Endodermal cell (in vitro differentiated cells): Measurements from ENCODE around the gene FRRS1. TPM values are rescaled to one million over a fixed set of nuclear protein-coding genes. Genes with fewer than 3 reads are reported as not detected.

ENCODE experiments used
- DNase-seq: peaks from one replicate; pipeline ENCODE4 v3.0.0-alpha.2; 2017
- H3K27ac ChIP-seq: 2 replicates; pipeline ENCODE4 v1.5.1; 2013; ENCODE audit warnings: mild to moderate bottlenecking, low read depth, low read length, moderate library complexity
- H3K27me3 ChIP-seq: 2 replicates; pipeline ENCODE4 v1.6.1; 2013; ENCODE audit warnings: mild to moderate bottlenecking, low read length, moderate library complexity; ENCODE audit not compliant: insufficient read depth, control insufficient read depth, poor library complexity, severe bottlenecking
- H3K36me3 ChIP-seq: 2 replicates; pipeline ENCODE4 v1.7.0; 2013; ENCODE audit warnings: mild to moderate bottlenecking, low read length, moderate library complexity; ENCODE audit not compliant: control insufficient read depth, insufficient read depth
- H3K4me1 ChIP-seq: one replicate; pipeline ENCODE4 v1.7.0; 2013; ENCODE audit warnings: low read length; ENCODE audit not compliant: control insufficient read depth, insufficient read depth
- H3K4me3 ChIP-seq: 2 replicates; pipeline ENCODE4 v1.5.1; 2013; ENCODE audit warnings: mild to moderate bottlenecking, low read length, moderate library complexity
- H3K9ac ChIP-seq: 2 replicates; pipeline ENCODE4 v1.6.1; 2013; ENCODE audit warnings: mild to moderate bottlenecking, low read length, moderate library complexity; ENCODE audit not compliant: poor library complexity, severe bottlenecking; ENCODE audit errors: extremely low read depth
- H3K9me3 ChIP-seq: 2 replicates; pipeline ENCODE4 v1.6.1; 2013; ENCODE audit warnings: mild to moderate bottlenecking, low read length, moderate library complexity; ENCODE audit not compliant: control insufficient read depth
- H3K27ac Mint-ChIP-seq: 2 replicates; pipeline ENCODE4 v1.8.0; 2020; ENCODE audit warnings: mixed read lengths
- H3K27me3 Mint-ChIP-seq: 2 replicates; pipeline ENCODE4 v1.8.0; 2021; ENCODE audit warnings: mild to moderate bottlenecking, mixed read lengths; ENCODE audit not compliant: insufficient read depth
- H3K36me3 Mint-ChIP-seq: 2 replicates; pipeline ENCODE4 v1.8.0; 2020; ENCODE audit warnings: low read depth, mixed read lengths
- H3K4me1 Mint-ChIP-seq: 2 replicates; pipeline ENCODE4 v1.8.0; 2020; ENCODE audit warnings: mixed read lengths
- H3K4me3 Mint-ChIP-seq: 2 replicates; pipeline ENCODE4 v1.8.0; 2020; ENCODE audit warnings: mild to moderate bottlenecking, moderate library complexity, mixed read lengths
- H3K9me3 Mint-ChIP-seq: 2 replicates; pipeline ENCODE4 v1.8.0; 2020; ENCODE audit warnings: mild to moderate bottlenecking, mixed read lengths
- WGBS, 2 experiments: methylation state at CpG; one replicate each; pipeline versions ENCODE4 v1.1.5 to v1.1.7; 2013; ENCODE audit warnings: missing lambda C conversion rate in 2 of 2, mixed read lengths in 1 of 2; ENCODE audit not compliant: insufficient coverage in 1 of 2, insufficient read length in 1 of 2; 5-methylcytosine and 5-hydroxymethylcytosine counted together
- total RNA-seq, 2 donors: library from RNA; stranded (reverse); fragmentation: NEBNext Ultra II Directional in 1 of 2; extraction: Animal tissue kit (Norgen Biotek cat#: 25700) in 1 of 2; gene quantifications; 2 replicates in 1 of 2; 3 replicates in 1 of 2; pipeline ENCODE4 v1.2.1, GENCODE V29; 2021
- TF ChIP-seq, protein P1 (sequence below): fragments of 200-600 bp; sonication (generic); conservative IDR thresholded peaks from 2 replicates; pipeline ENCODE4 v1.5.0; 2021; ENCODE audit warnings: antibody characterized with exemption, mild to moderate bottlenecking

FRRS1 gene
- total RNA-seq, 2 donors from 2014 or later = 9.9 to 24.4 TPM

DNA sequence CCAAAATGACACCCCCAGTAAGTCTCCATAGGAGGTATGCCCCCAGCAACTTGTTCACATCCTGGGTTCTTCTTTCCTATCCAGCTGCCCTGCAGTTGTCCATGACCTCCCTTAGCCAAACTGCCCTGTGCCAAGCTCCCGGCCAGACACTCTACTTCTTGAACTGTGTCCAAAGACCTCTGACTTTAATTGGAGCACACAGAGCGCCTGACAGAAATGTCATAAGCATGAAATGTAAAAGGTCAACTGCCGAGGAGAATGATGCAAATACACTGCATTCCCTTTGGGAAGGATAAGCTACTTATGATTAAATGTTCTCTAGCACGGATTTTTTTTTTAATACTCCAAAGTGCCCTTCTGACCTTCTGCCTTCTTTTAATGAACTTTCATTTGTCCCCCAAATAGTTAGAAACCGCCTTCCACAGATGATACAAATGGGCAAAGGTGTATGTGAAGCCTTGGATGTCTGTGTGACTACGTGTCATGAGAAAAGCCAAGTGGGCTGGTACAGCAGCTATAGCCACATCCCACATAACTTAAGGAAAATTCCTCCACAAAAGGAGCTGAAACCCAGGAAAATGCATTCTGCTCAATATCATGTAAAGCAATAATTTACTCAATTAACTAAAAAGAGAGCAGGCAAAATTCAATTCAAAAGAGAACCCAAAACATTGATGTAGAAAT, 93.8 kb downstream of the FRRS1 start:
- WGBS, 2 experiments = 84 to 92% methylated on average over 4 to 6 of the region's 6 CpGs
- Histone ChIP-seq H3K27ac (no peak overlapping the region), H3K4me3 (no peak overlapping the region), H3K4me1 (no peaks in the 10 kb centered on the region), H3K9ac (no peak overlapping the region), H3K9me3 (no peaks in the 10 kb centered on the region), H3K27me3 (peaks cover 63% of the 10 kb centered on the region), H3K36me3 (no peaks in the 10 kb centered on the region)
- no peaks in the 10 kb centered on the region for H3K9me3 Mint-ChIP-seq
- H3K27me3 Mint-ChIP-seq = peaks cover 18% of the 10 kb centered on the region
- H3K4me1 Mint-ChIP-seq = peaks cover 15% of the 10 kb centered on the region
- H3K4me3 Mint-ChIP-seq = no peak overlapping the region
- no peaks in the 10 kb centered on the region for H3K36me3 Mint-ChIP-seq
- TF ChIP-seq, protein P1, sequence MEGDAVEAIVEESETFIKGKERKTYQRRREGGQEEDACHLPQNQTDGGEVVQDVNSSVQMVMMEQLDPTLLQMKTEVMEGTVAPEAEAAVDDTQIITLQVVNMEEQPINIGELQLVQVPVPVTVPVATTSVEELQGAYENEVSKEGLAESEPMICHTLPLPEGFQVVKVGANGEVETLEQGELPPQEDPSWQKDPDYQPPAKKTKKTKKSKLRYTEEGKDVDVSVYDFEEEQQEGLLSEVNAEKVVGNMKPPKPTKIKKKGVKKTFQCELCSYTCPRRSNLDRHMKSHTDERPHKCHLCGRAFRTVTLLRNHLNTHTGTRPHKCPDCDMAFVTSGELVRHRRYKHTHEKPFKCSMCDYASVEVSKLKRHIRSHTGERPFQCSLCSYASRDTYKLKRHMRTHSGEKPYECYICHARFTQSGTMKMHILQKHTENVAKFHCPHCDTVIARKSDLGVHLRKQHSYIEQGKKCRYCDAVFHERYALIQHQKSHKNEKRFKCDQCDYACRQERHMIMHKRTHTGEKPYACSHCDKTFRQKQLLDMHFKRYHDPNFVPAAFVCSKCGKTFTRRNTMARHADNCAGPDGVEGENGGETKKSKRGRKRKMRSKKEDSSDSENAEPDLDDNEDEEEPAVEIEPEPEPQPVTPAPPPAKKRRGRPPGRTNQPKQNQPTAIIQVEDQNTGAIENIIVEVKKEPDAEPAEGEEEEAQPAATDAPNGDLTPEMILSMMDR = no peak
- H3K27ac Mint-ChIP-seq = no peak overlapping the region
- DNase-seq = no peak

DNA sequence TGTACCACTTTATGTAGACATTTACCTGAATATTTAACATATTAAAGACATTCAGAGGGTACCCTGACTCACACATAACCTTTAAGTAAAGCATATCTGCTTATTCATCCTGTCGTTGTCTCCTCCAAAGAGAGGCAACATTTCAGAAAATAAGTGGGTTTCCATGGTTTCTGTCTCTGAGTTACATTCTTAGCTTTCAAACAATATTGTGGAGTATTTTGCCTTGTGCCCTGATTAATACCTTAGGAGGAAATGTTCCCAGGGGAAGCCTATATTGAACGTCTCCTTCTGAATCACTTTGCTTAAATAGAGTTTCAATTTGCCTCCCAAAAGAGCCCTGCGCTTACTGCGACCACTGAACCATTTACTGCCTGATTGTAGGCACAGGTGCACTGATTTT, 94.4 kb downstream of the FRRS1 start:
- no peak for DNase-seq
- TF ChIP-seq, protein P1 = no peak
- H3K9ac ChIP-seq = no peak overlapping the region
- H3K4me3 ChIP-seq = no peak overlapping the region
- H3K9me3 Mint-ChIP-seq = no peaks in the 10 kb centered on the region
- no peaks in the 10 kb centered on the region for H3K36me3 Mint-ChIP-seq
- H3K27ac ChIP-seq = no peak overlapping the region
- WGBS, 2 experiments = 89 to 91% methylated on average over 4 of the region's 4 CpGs
- H3K27me3 ChIP-seq = peaks cover 57% of the 10 kb centered on the region
- no peak overlapping the region for H3K27ac Mint-ChIP-seq
- peaks cover 15% of the 10 kb centered on the region for H3K4me1 Mint-ChIP-seq
- no peak overlapping the region for H3K4me3 Mint-ChIP-seq
- no peaks in the 10 kb centered on the region for H3K36me3 ChIP-seq
- peaks cover 14% of the 10 kb centered on the region for H3K27me3 Mint-ChIP-seq
- H3K9me3 ChIP-seq = no peaks in the 10 kb centered on the region
- H3K4me1 ChIP-seq = no peaks in the 10 kb centered on the region

DNA sequence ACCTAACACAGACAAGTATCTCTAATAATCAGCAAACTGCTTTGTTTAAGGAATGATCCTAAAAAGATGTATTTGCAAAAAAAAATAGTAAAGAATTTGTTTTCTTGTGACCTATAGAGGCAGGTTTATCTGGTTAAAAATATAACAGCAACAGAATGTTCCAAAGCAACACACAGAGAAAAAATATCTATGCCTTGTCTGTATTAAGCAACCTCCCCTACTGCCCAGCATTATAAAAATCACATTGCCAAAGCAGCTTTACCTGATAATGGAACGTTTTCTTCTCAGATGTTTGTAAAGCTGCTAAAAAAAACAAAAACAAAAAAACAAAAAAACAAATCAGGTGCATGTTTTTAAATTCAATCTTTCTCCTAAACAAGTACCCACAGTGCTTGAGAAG, 95.9 kb downstream of the FRRS1 start:
- no peak for DNase-seq
- Mint-ChIP-seq H3K4me1 (peaks cover 16% of the 10 kb centered on the region), H3K36me3 (no peaks in the 10 kb centered on the region), H3K9me3 (no peaks in the 10 kb centered on the region), H3K27ac (no peak overlapping the region), H3K27me3 (peaks cover 11% of the 10 kb centered on the region), H3K4me3 (no peak overlapping the region)
- 81% methylated on average over 1 of the region's 1 CpG; no CpG with 5 or more reads in 1 of the 2 experiments for WGBS, 2 experiments
- no peak overlapping the region for H3K4me3 ChIP-seq
- H3K27me3 ChIP-seq = peaks cover 49% of the 10 kb centered on the region
- no peaks in the 10 kb centered on the region for H3K36me3 ChIP-seq
- H3K4me1 ChIP-seq = no peaks in the 10 kb centered on the region
- H3K9ac ChIP-seq = no peak overlapping the region
- H3K27ac ChIP-seq = no peak overlapping the region
- no peaks in the 10 kb centered on the region for H3K9me3 ChIP-seq
- TF ChIP-seq, protein P1 = no peak
